Left hindlimb (tissue), 1 donor: Measurements from ENCODE around the gene NELFB.

Source experiments
- DNase-seq: peaks from one replicate; pipeline ENCODE4 v3.0.0-alpha.2; 2018

The NELFB gene

GRCh38 chr9:137268538-137269201 is 13.5 kb downstream of the NELFB start:
- DNase-seq: no peak

DNA sequence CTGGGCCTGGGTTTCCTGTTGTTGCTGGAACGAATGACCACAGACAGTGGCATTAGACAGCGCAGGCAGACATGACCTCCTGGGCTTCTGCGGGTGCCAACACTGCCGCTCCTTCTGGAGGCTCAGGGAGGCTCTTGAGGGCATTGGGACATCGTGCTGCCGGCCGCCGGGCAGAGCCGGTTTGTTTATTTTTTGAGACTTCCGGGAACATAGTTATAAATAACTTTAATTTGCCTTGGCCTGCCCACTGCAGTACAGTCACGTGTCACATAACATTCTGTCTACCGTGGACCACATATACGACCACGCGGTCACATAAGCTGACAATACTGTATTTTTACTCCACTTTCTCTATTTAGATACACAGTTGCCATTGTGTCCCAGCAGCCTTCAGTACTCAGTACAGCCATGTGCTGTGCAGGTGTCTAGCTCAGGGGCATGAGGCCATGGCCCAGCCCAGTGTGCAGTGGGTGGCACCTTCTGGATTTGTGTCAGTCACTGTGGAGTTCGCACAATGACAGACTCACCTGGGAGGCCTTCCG is 14.2 kb downstream of the NELFB start:
- no peak for DNase-seq

GRCh38 chr9:137270929-137271695 is 16.0 kb downstream of the NELFB start:
- no peak for DNase-seq

GRCh38 chr9:137271696-137272076 is 16.6 kb downstream of the NELFB start:
- DNase-seq: no peak

GRCh38 chr9:137272241-137273094 is 17.3 kb downstream of the NELFB start:
- DNase-seq: no peak

DNA sequence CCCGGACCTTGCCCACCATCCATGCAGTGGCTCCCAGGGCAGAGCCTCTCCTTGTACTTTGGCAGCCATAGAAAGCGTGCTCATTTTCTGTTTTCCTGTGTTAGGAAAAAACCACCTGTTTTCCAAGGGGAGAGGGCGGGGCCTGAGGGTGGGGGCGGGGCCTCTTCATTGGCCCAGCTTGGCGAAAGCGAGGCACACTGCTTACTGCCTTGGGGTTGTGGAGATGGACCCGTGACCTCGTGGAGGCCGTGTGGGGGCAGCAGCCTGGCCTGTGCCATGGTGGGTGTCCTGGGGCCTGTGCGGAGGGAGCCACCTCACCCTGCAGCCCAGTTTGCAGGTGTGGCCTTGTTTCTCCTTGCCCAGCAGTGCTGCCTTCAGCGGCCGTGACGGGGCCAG is 18.0 kb downstream of the NELFB start:
- DNase-seq: no peak

- no peak for DNase-seq
Measured at GRCh38 chr9:137273611-137274320, 18.6 kb downstream of the NELFB start.

- DNase-seq: no peak
Measured at GRCh38 chr9:137275203-137275587, 20.1 kb downstream of the NELFB start.

DNA sequence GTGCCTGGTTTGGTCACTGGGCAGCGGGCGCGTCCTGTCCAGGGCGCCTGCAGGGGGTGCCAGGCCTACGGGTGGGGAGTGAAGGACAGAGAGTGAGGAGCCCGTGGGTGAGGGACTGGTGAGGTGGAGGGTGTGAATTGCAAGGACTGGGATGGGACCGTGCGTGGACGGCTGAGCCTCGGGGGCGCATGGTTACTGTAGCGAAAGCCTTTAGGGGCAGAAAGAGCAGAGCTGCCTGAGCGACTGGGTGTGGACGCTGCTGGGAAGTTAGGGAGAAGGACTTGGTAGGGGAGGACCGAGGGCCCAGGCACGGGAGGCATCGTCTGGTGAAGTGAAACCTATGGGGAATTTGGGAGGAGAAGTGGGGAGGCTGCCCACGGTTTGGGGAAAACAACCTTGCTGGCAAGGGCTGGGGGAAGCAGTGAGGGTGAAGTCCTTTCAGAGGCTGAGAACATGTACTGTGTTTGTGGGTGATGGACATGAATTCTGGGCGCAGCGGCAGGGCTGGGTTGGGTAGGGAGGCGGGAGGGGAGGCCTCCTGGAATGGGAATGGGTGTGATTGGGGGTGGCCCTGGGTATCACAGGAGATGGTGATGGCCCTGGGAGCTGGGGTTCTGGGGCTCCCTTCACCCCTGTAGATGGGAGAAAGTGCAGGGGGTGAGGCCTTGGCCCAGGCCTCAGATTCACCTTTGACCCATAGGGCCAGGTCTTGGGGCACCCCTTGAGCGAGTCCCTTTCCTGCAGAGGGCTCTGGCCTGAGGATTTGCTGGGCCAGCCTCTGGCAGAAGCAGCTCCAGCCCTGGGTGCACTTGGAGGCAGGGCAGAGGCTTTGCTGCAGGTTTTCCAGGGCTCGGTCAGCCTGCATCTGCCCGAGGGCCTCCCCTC is 20.7 kb downstream of the NELFB start:
- DNase-seq: no peak

DNA sequence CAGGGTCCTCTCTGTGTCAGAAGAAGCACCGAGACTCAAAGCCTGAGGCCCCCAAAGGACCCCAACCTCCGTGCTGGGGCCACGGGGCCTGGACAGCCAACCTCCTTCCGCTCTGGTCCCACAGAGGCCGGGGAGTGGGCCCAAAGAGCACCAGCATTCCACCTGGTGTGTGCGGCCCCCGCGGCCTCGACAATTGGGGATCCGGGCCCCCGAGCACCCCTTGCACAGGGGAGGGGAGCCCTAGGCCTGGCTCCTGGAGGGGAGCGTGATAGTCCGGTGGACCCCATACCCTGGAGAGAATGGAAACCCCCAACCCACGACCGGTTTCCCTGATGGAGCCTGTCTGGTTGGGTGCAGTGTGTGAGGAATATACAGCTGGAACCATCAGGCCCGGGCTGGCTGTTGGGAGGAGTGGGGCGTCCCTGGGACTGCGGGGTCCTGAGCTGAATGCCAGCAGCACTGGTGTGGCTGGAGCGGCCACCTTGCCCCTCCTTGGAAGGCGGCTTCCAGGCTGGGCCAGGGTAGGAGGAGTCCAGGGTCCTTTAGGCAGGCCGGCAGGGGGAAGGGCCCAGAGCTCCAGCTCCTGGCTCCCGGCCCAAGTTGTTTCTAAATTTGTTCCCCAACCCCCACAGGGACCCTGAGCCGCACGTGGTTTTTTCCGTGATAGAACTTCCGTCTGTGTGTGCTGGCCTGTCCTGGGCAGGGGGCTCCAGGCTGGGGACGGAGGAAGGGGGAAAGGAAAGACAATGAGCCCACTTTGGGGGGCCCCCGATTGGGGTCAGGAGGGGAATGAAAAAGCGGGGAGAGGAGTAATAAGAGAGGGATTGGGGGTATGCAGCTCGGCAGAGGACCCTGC is 21.6 kb downstream of the NELFB start:
- DNase-seq: peak; percentile 83

DNA sequence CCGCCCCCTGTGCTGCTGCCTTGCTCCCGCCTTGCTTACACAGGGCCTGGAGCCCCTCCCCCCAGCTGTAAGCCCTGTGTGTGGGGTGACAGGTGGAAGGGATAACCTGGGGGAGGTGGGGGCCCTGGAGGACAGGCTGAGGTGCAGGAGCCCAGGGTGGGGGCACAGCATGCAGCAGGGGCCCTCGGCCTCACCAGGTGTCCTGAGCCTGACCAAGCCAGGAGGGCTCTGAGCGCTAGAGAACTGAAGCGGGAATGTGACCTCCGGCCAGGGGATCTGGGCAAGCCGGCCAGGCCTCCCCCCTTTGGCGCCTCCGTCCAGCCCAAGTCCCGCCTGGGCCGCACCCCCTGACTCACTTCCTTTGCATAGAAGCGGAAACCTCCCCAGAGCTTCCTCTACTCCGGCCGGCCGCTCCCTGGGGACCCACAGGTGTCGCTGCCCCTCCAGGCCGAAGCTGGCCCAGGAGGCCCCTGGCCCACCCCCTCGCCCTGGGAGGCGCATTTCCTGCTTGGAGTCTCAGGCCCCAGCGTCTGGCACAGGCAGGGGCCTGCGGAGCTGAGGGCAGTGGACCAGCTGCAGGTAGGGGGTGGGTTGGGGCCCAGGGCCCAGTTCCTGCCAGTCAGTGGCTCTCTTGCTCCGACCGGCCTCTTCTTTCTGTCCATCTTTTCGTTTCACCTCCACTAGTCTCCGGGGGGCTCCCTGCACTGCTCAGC is 22.4 kb downstream of the NELFB start, which contains the start of gene TOR4A:
Gene TOR4A (plus strand): TSS at position 398 of the 713 bp plus-strand sequence. CDS start 964 bp downstream, outside the sequence.
- DNase-seq: peak; percentile 71

GRCh38 chr9:137278061-137278701 is 23.1 kb downstream of the NELFB start:
- DNase-seq: peak; percentile 41

- DNase-seq: peak; percentile 34
Measured at GRCh38 chr9:137278721-137279711, 23.9 kb downstream of the NELFB start.

GRCh38 chr9:137279741-137280473 is 24.8 kb downstream of the NELFB start:
- peak; percentile 36 for DNase-seq

DNA sequence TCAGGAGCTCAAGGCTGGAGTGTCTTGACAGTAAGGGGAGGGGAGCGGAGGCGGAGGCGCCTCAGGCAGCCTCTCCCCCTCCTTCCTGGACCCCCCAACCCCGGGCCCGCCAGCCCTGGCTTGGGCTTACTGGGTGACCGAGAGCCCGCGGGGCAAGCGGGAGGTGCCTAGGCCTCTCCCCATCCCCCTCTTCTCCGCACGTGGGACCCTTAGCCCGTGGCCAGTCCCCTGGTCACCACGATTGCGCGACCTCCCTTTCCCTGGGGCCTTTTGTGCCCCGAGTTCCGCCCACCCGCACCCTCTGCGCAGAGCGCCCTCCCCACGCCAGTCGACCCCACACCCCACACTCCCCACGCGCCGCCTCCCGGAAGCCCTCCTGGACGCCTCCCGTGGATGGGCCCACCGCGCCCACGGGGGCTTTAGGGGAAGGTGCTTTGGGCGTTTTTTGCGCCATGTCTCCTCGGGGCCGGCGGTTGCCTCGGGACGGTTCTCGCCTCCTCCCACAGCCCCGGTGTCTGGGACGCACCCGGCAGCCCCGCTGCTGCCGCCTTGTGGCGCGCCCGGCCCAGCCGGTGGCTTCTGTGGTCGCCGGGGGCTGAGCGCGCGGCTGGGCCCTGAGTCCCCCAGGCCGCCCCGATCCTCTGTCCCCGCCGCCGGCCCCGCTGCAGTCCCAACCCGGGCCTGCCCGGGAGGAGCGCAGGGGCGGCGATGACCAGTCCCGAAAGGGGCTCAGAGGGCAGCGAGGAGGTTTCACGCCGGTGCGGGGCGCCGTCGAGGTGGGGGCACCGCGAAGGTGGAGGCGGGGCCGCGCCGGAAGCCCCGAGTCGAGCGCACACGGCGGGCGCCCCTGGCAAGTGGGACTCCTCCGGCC is 25.6 kb downstream of the NELFB start:
- DNase-seq: peak; percentile 43
